GM12892 (cell line): Measurements from ENCODE around the gene DRGX.

Experiments used
- POLR2A ChIP-seq: IDR thresholded peaks from 2 replicates; pipeline ENCODE4 v1.6.1; 2011; ENCODE audit warnings: low read depth, low read length, control low read depth
- POLR2AphosphoS5 ChIP-seq: IDR thresholded peaks from 2 replicates; pipeline ENCODE4 v1.6.1; 2011; ENCODE audit warnings: low read depth, low read length, control low read depth
- TAF1 ChIP-seq: IDR thresholded peaks from 2 replicates; pipeline ENCODE4 v1.6.1; 2011; ENCODE audit warnings: low read depth, mild to moderate bottlenecking, control low read depth, low read length, borderline replicate concordance

GRCh38 chr10:49383853-49384252, 12.0 kb downstream of the DRGX start:
- TF ChIP-seq POLR2A: no peak
- no peak for TF ChIP-seq TAF1
- no peak for TF ChIP-seq POLR2AphosphoS5
